K562 (cell line): ENCODE data around the gene ULK3. TPM values are rescaled to one million over a fixed set of nuclear protein-coding genes. Genes with fewer than 3 reads are reported as not detected.

Experiments
- ARHGAP35 ChIP-seq: fragments of 450-650 bp; IDR thresholded peaks from 2 replicates; pipeline ENCODE4 v1.6.1; 2018; ENCODE audit not compliant: partially characterized antibody
- CSDE1 ChIP-seq, 2 experiments: fragments of 450-650 bp; IDR thresholded peaks; 2 replicates each; pipeline ENCODE4 v1.6.1; 2016; ENCODE audit warnings: mild to moderate bottlenecking in 1 of 2
- EGR1 ChIP-seq: fragments of 450-650 bp; conservative IDR thresholded peaks from 2 replicates; pipeline ENCODE4 v1.6.1; 2017; ENCODE audit warnings: mild to moderate bottlenecking
- HCFC1 ChIP-seq: IDR thresholded peaks from 2 replicates; pipeline ENCODE4 v1.6.1; 2012; ENCODE audit warnings: low read depth, low read length, improper control_type of control experiment
- HMG20A ChIP-seq: fragments of 450-650 bp; formaldehyde crosslinking; conservative IDR thresholded peaks from 2 replicates; pipeline ENCODE4 v1.4.0; 2020; ENCODE audit warnings: mild to moderate bottlenecking, mixed read lengths
- KDM1A ChIP-seq, 2 experiments: fragments of 450-650 bp; IDR thresholded peaks; 2 replicates each; pipeline ENCODE4 v1.6.1; 2016; ENCODE audit warnings: mild to moderate bottlenecking in 2 of 2
- MCM2 ChIP-seq: fragments of 450-650 bp; IDR thresholded peaks from 2 replicates; pipeline ENCODE4 v1.6.1; 2017; ENCODE audit warnings: low read depth, mild to moderate bottlenecking
- RBBP5 ChIP-seq: fragments of 200-600 bp; sonication (generic); IDR thresholded peaks from 2 replicates; pipeline ENCODE4 v1.6.1; 2012; ENCODE audit warnings: borderline replicate concordance, mild to moderate bottlenecking, low read length, control low read depth, inconsistent platforms; ENCODE audit not compliant: insufficient read depth, poor library complexity, severe bottlenecking
- SMAD2 ChIP-seq: fragments of 150-350 bp; IDR thresholded peaks from 2 replicates; pipeline ENCODE4 v1.6.1; 2014; ENCODE audit warnings: low read depth, mild to moderate bottlenecking, low read length
- SMAD4 ChIP-seq: fragments of 250-450 bp; sonication (Bioruptor Pico); conservative IDR thresholded peaks from 2 replicates; pipeline ENCODE4 v1.8.0; 2021; ENCODE audit warnings: inconsistent platforms, mild to moderate bottlenecking, moderate library complexity
- STAT5A ChIP-seq: IDR thresholded peaks from 2 replicates; pipeline ENCODE4 v1.6.1; 2012; ENCODE audit warnings: low read length, inconsistent platforms, borderline replicate concordance
- TOE1 ChIP-seq, 2 experiments: fragments of 450-650 bp in 1 of 2; sonication (generic) in 1 of 2; formaldehyde crosslinking in 1 of 2; IDR thresholded peaks; 2 replicates each; pipeline versions ENCODE4 v1.7.1 to v1.8.0; 2016 to 2022; ENCODE audit warnings: borderline replicate concordance in 2 of 2, mild to moderate bottlenecking in 2 of 2, antibody characterized with exemption in 1 of 2, inconsistent platforms in 1 of 2, low read depth in 1 of 2, missing genetic modification reagents in 1 of 2, moderate library complexity in 1 of 2
- ZNF239 ChIP-seq: fragments of 250-450 bp; sonication (Bioruptor Pico); IDR thresholded peaks from 2 replicates; pipeline ENCODE4 v1.4.0; 2020; ENCODE audit warnings: mild to moderate bottlenecking
- ZNF41 ChIP-seq: fragments of 250-450 bp; sonication (Bioruptor Pico); conservative IDR thresholded peaks from 2 replicates; pipeline ENCODE4 v1.4.0; 2020; ENCODE audit warnings: mild to moderate bottlenecking
- ZNF57 ChIP-seq: fragments of 450-650 bp; formaldehyde crosslinking; IDR thresholded peaks from 2 replicates; pipeline ENCODE4 v1.4.0; 2020; ENCODE audit warnings: mild to moderate bottlenecking, moderate library complexity
- ZZZ3 ChIP-seq: fragments of 450-650 bp; IDR thresholded peaks from 2 replicates; pipeline ENCODE4 v1.6.1; 2016; ENCODE audit warnings: antibody characterized with exemption, mild to moderate bottlenecking, moderate library complexity
- polyA plus RNA-seq, 8 experiments: library from polyadenylated mRNA; depleted of rRNA in 4 of 8; stranded (reverse) in 5 of 8; unstranded in 3 of 8; fragments of >200 nt; fragmentation: Nextera tagmentation in 2 of 8; fragmentation: Illumina TruSeq in 1 of 8; extraction: Ambion mirVana in 2 of 8; extraction: Trizol in 1 of 8; gene quantifications; 2 replicates each; pipeline versions ENCODE4 v1.2.1 to v1.2.3, GENCODE V29; 2011 to 2014; ENCODE audit warnings: inconsistent platforms in 1 of 8, missing spikeins in 1 of 8
- total RNA-seq, 7 experiments: library from RNA; depleted of rRNA in 6 of 7; stranded (reverse); fragments of >200 nt in 6 of 7; fragmentation: Illumina TruSeq in 2 of 7; extraction: Trizol in 2 of 7; gene quantifications; 2 replicates each; pipeline versions ENCODE4 v1.2.1 to v1.2.3, GENCODE V29; 2011 to 2021; ENCODE audit warnings: low replicate concordance in 1 of 7
- TF ChIP-seq, protein P1 (sequence below): sonication (generic); formaldehyde crosslinking; IDR thresholded peaks from 2 replicates; pipeline ENCODE4 v1.8.0; 2022; ENCODE audit warnings: mild to moderate bottlenecking, missing genetic modification reagents
- TF ChIP-seq, protein P2 (sequence below), 2 experiments: fragments of 450-650 bp; IDR thresholded peaks; 2 replicates each; pipeline ENCODE4 v1.6.1; 2016; ENCODE audit warnings: mild to moderate bottlenecking in 2 of 2, borderline replicate concordance in 1 of 2, low read depth in 1 of 2, moderate library complexity in 1 of 2

The ULK3 gene
- total and polyA plus RNA-seq, 9 of the 15 experiments (the other 6 are each of a cell fraction or from before 2014, with no cell fraction given), result 0.68 to 68.0 (median 34.9) TPM

DNA sequence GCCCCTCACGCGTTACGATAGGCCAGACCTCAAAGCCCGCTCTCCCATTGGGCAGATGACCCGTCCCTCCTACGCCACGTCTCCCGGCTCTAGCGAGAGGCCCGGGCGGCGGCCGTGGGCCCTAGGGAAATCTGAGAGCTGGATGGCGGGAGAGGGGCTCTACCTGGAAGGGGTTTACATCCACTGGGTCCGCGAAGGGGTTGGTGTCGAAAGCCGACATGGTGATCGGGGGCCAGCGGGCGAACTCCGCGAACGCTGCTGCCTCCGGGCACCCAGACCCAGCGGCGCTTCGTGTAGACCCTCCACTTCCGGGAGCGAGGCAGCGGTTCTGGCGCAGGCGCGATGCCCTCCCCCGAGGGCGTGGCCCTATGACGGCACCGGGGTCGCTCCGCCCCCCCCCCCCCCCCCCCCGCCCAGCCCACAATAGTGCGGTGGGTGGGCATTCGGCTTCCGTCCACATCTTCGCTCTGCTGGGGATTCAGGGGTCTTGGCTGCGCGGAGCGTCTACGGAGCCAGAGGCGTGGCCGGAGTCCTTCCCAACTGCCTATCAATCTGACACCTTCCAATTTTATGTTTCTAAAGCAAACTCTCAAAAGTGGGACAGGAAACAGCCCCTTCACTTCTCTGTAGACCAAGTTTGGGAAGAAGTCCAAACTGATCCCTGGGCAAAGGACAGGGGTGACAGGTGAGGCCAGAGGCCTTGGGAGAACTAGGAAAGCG is 30.2 kb upstream of the ULK3 start, which contains the start of gene SCAMP2 (continued):
- peak; percentile 87 for TF ChIP-seq TOE1 (IDR thresholded peaks at IDR 0.05; ENCODE audit: borderline replicate concordance)
- TF ChIP-seq TOE1 (CRISPR knock-in tag; IDR thresholded peaks at IDR 0.05; ENCODE audit: borderline replicate concordance, low read depth), result no peak
- TF ChIP-seq EGR1, result 0 out of 2 replicates have a peak, but pooled peaks have one; percentile 2
- 0 out of 2 replicates have a peak, but pooled peaks have one; percentile 64 for TF ChIP-seq ZZZ3
- no peak for TF ChIP-seq STAT5A
- TF ChIP-seq ARHGAP35, result no peak
- no peak for TF ChIP-seq ZNF57
- TF ChIP-seq RBBP5, result peak; percentile 86
- no peak for TF ChIP-seq HMG20A
- no peak for TF ChIP-seq SMAD2
- no peak; the same call in 1 of the 2 replicates for TF ChIP-seq HCFC1
- no peak for TF ChIP-seq KDM1A (IDR thresholded peaks at IDR 0.05)
- no peak for TF ChIP-seq ZNF41 (CRISPR knock-in tag)
- TF ChIP-seq, protein P1, sequence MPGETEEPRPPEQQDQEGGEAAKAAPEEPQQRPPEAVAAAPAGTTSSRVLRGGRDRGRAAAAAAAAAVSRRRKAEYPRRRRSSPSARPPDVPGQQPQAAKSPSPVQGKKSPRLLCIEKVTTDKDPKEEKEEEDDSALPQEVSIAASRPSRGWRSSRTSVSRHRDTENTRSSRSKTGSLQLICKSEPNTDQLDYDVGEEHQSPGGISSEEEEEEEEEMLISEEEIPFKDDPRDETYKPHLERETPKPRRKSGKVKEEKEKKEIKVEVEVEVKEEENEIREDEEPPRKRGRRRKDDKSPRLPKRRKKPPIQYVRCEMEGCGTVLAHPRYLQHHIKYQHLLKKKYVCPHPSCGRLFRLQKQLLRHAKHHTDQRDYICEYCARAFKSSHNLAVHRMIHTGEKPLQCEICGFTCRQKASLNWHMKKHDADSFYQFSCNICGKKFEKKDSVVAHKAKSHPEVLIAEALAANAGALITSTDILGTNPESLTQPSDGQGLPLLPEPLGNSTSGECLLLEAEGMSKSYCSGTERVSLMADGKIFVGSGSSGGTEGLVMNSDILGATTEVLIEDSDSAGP, result no peak
- TF ChIP-seq SMAD4, result 0 out of 2 replicates have a peak, but pooled peaks have one; percentile 55
- no peak for TF ChIP-seq ZNF239 (CRISPR knock-in tag)
- TF ChIP-seq CSDE1 (IDR thresholded peaks at IDR 0.05), result no peak
- no peak for TF ChIP-seq MCM2
- TF ChIP-seq, protein P2, sequence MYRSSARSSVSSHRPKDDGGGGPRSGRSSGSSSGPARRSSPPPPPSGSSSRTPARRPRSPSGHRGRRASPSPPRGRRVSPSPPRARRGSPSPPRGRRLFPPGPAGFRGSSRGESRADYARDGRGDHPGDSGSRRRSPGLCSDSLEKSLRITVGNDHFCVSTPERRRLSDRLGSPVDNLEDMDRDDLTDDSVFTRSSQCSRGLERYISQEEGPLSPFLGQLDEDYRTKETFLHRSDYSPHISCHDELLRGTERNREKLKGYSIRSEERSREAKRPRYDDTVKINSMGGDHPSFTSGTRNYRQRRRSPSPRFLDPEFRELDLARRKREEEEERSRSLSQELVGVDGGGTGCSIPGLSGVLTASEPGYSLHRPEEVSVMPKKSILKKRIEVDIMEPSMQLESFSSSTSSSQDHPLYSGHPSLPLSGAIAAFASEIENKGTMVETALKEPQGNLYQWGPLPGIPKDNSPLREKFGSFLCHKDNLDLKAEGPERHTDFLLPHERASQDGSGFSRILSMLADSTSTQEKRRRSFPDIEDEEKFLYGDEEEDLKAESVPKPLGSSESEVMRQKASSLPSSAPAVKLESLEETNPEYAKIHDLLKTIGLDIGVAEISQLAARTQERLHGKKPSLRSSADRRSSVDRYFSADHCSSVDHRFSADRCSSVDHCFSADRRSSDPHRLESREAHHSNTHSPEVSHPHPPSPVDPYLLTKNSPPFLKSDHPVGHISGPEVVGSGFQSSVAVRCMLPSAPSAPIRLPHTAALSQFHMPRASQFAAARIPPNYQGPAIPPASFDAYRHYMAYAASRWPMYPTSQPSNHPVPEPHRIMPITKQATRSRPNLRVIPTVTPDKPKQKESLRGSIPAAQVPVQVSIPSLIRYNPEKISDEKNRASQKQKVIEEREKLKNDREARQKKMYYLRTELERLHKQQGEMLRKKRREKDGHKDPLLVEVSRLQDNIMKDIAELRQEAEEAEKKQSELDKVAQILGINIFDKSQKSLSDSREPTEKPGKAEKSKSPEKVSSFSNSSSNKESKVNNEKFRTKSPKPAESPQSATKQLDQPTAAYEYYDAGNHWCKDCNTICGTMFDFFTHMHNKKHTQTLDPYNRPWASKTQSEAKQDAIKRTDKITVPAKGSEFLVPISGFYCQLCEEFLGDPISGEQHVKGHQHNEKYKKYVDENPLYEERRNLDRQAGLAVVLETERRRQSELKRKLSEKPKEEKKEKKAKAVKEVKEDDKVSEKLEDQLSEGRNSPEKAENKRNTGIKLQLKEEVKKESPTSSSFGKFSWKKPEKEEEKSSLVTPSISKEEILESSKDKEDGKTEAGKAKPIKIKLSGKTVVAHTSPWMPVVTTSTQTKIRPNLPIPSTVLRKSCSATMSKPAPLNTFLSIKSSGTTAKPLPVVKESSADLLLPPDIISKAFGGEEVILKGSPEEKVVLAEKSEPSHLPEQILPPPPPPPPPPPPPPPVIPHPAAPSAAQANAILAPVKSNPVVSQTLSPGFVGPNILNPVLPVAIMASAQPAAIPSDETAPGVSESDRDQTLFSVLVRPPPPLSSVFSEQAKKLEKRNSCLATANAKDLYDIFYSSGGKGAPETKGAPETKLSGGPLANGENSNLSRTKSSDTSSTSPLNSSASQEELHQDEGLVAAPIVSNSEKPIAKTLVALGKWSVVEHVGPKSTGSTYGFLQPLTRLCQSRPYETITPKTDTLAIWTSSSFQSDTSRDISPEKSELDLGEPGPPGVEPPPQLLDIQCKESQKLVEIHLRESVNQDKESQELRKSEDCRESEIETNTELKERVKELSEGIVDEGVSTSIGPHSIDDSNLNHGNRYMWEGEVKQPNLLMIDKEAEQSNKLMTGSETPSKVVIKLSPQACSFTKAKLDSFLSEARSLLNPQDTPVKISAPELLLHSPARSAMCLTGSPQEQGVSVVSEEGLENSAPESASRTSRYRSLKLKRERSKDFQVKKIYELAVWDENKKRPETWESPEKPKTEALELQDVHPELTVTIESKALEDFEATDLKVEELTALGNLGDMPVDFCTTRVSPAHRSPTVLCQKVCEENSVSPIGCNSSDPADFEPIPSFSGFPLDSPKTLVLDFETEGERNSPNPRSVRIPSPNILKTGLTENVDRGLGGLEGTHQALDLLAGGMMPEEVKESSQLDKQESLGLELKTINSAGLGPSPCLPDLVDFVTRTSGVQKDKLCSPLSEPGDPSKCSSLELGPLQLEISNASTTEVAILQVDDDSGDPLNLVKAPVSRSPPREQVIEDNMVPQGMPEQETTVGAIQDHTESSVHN (IDR thresholded peaks at IDR 0.05; ENCODE audit: borderline replicate concordance in 1 of 2, low read depth in 1 of 2), result no peak
